ENCODE measurements around the gene FUT1. TPM values are rescaled to one million over a fixed set of nuclear protein-coding genes. Genes with fewer than 3 reads are reported as not detected.

FUT1 gene
- total and polyA plus RNA-seq, 2 donors (not counting 1 experiment from before 2014, with no cell fraction given): not detected

- Histone ChIP-seq H2AFZ (ENCODE audit: insufficient read depth, low read depth, low read length, poor library complexity, severe bottlenecking) (no peak overlapping the region), H3K4me2 (replicated peaks; ENCODE audit: low read depth, low read length, poor library complexity, severe bottlenecking) (no peak overlapping the region), H3K4me3 (ENCODE audit: control extremely low read depth in 1 of 5, extremely low read depth in 1 of 5, insufficient read depth in 1 of 5, low read depth in 2 of 5, low read length in 4 of 5) (no peak overlapping the region), H3K79me2 (ENCODE audit: control insufficient read depth, insufficient read depth, low read length) (peaks cover 5% of the 10 kb centered on the region), H4K20me1 (ENCODE audit: control insufficient read depth, insufficient read depth, low read length, poor library complexity, severe bottlenecking) (no peaks in the 10 kb centered on the region), H3K4me1 (ENCODE audit: control insufficient read depth in 2 of 2, insufficient read depth in 2 of 2, low read length in 2 of 2) (peaks cover 18 to 35% of the 10 kb centered on the region in 2 donors), H3K9ac (ENCODE audit: low read length) (no peak overlapping the region), H3K27me3 (replicated peaks in 1 of 4; ENCODE audit: control extremely low read depth in 1 of 4, control insufficient read depth in 3 of 4, insufficient read depth in 4 of 4, low read length in 3 of 4) (no peaks in the 10 kb centered on the region), H3K9me3 (ENCODE audit: control extremely low read depth in 1 of 3, control insufficient read depth in 2 of 3, insufficient read depth in 1 of 3, low read length in 2 of 3) (peaks cover 0 to 14% (median 0%) of the 10 kb centered on the region in 3 donors), H3K27ac (ENCODE audit: low read length in 2 of 2) (no peak overlapping the region), H3K36me3 (replicated peaks in 1 of 2; ENCODE audit: control extremely low read depth in 1 of 2, control insufficient read depth in 1 of 2, extremely low read depth in 1 of 2, insufficient read depth in 2 of 2, low read length in 1 of 2) (no peaks in the 10 kb centered on the region)
- H3K4me1 Mint-ChIP-seq: peaks cover 29% of the 10 kb centered on the region
- intact Hi-C loops (cut with micrococcal nuclease): no loop called here
- TF ChIP-seq EZH2 (IDR thresholded peaks at IDR 0.05; ENCODE audit: borderline replicate concordance, insufficient read depth, low read depth, low read length, poor library complexity, severe bottlenecking): no peak
- TF ChIP-seq CTCF (IDR thresholded peaks at IDR 0.05): no peak
- ATAC-seq (ENCODE audit: low read depth) (no peak), DNase-seq (no peak)
- ChIA-PET CTCF (interaction anchor here (1.6 kb wide), 1 partner anchor 9 kb away, joined by 3 read pairs; no protein-coding TSS in a partner anchor), POLR2A (no interaction called here)
- H3K27ac Mint-ChIP-seq: peak overlapping the region; percentile 17
- no peaks in the 10 kb centered on the region for H3K9me3 Mint-ChIP-seq (ENCODE audit: insufficient read depth)
- 77% methylated on average over 20 of the region's 24 CpGs for WGBS (ENCODE audit: insufficient coverage)
- no peaks in the 10 kb centered on the region for H3K27me3 Mint-ChIP-seq
- H3K4me3 Mint-ChIP-seq: no peak overlapping the region
Observed at GRCh38 chr19:48716562-48717291, 35.7 kb downstream of the FUT1 start.

DNA sequence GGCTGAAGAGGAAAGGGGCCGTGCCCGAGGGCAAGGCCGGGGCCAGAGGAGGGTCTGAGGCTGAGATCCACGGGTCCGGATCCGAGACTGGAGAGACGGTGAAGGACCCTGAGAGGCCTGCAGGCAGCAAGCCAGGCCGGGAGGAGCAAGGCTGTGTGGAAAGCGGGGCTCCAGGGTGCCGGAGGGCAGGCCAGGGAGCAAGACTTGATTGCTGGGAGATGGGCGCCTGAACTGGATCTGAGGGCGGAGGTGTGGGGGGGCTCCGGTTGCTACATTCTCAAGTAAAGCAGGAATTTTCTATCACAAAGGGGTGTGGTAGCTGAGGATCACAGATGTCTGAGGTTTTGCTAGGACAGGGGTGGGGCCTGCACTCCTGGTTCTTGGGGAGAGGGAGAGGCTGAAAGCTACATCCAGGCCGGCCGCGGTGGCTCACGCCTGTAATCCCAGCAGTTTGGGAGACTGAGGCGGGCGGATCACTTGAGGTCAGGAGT lies 36.7 kb downstream of the FUT1 start:
- H2AFZ ChIP-seq (ENCODE audit: insufficient read depth, low read depth, low read length, poor library complexity, severe bottlenecking): no peak overlapping the region

More for the DNA sequence above, 36.7 kb downstream of the FUT1 start:
- Histone ChIP-seq H3K9me3 (ENCODE audit: control extremely low read depth in 1 of 3, control insufficient read depth in 2 of 3, insufficient read depth in 1 of 3, low read length in 2 of 3) (peaks cover 0 to 6% (median 0%) of the 10 kb centered on the region in 3 donors), H4K20me1 (ENCODE audit: control insufficient read depth, insufficient read depth, low read length, poor library complexity, severe bottlenecking) (no peaks in the 10 kb centered on the region), H3K79me2 (ENCODE audit: control insufficient read depth, insufficient read depth, low read length) (peaks cover 5% of the 10 kb centered on the region), H3K4me2 (replicated peaks; ENCODE audit: low read depth, low read length, poor library complexity, severe bottlenecking) (no peak overlapping the region), H3K27ac (ENCODE audit: low read length in 2 of 2) (no peak overlapping the region), H3K9ac (ENCODE audit: low read length) (no peak overlapping the region), H3K4me3 (ENCODE audit: control extremely low read depth in 1 of 5, extremely low read depth in 1 of 5, insufficient read depth in 1 of 5, low read depth in 2 of 5, low read length in 4 of 5) (no peak overlapping the region), H3K36me3 (replicated peaks in 1 of 2; ENCODE audit: control extremely low read depth in 1 of 2, control insufficient read depth in 1 of 2, extremely low read depth in 1 of 2, insufficient read depth in 2 of 2, low read length in 1 of 2) (no peaks in the 10 kb centered on the region), H3K4me1 (ENCODE audit: control insufficient read depth in 2 of 2, insufficient read depth in 2 of 2, low read length in 2 of 2) (peaks cover 14 to 28% of the 10 kb centered on the region in 2 donors), H3K27me3 (replicated peaks in 1 of 4; ENCODE audit: control extremely low read depth in 1 of 4, control insufficient read depth in 3 of 4, insufficient read depth in 4 of 4, low read length in 3 of 4) (no peaks in the 10 kb centered on the region)
- ChIA-PET POLR2A (no interaction called here), CTCF (interaction anchor here (1.5 to 1.6 kb wide), 2 partner anchors 10 to 18 kb away, joined by 3 read pairs; no protein-coding TSS in a partner anchor)
- 90% methylated on average over 12 of the region's 19 CpGs for WGBS (ENCODE audit: insufficient coverage)
- Mint-ChIP-seq H3K27me3 (no peaks in the 10 kb centered on the region), H3K4me3 (peak overlapping the region; percentile 89), H3K4me1 (peaks cover 25% of the 10 kb centered on the region), H3K9me3 (ENCODE audit: insufficient read depth) (no peaks in the 10 kb centered on the region), H3K27ac (peak overlapping the region; percentile 23)
- intact Hi-C loops (cut with micrococcal nuclease): no loop called here
- DNase-seq (no peak), ATAC-seq (ENCODE audit: low read depth) (no peak)
- TF ChIP-seq EZH2 (IDR thresholded peaks at IDR 0.05; ENCODE audit: borderline replicate concordance, insufficient read depth, low read depth, low read length, poor library complexity, severe bottlenecking) (no peak), CTCF (IDR thresholded peaks at IDR 0.05) (no peak)
